HG03159 (cell line): ENCODE results near the gene OR1E1.
"Not testable (repeated sequence)": the region's sequence is repeated elsewhere in the genome, so short reads cannot be mapped to it uniquely, and the experiment has no call there.

ENCODE experiments used
- ATAC-seq: cut with Tn5 transposase; IDR thresholded peaks from one replicate; pipeline ENCODE4 v1.9.1; 2021; ENCODE audit warnings: mild to moderate bottlenecking, moderate library complexity; ENCODE audit not compliant: unreplicated experiment

OR1E1 gene, protein sequence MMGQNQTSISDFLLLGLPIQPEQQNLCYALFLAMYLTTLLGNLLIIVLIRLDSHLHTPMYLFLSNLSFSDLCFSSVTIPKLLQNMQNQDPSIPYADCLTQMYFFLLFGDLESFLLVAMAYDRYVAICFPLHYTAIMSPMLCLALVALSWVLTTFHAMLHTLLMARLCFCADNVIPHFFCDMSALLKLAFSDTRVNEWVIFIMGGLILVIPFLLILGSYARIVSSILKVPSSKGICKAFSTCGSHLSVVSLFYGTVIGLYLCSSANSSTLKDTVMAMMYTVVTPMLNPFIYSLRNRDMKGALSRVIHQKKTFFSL

GRCh38 chr17:3398310-3398709 lies at the start of gene OR1E1:
Gene OR1E1 (minus strand): TSS chr17:3398410. CDS start chr17:3398410, 0 bp downstream.
- no peak for ATAC-seq

- no peak for ATAC-seq
These were observed 49.4 kb upstream of the OR1E1 start for GRCh38 chr17:3447625-3448024.

GRCh38 chr17:3440451-3440850 lies 42.2 kb upstream of the OR1E1 start:
- no peak for ATAC-seq

GRCh38 chr17:3438368-3438767 lies 40.2 kb upstream of the OR1E1 start:
- no peak for ATAC-seq

DNA sequence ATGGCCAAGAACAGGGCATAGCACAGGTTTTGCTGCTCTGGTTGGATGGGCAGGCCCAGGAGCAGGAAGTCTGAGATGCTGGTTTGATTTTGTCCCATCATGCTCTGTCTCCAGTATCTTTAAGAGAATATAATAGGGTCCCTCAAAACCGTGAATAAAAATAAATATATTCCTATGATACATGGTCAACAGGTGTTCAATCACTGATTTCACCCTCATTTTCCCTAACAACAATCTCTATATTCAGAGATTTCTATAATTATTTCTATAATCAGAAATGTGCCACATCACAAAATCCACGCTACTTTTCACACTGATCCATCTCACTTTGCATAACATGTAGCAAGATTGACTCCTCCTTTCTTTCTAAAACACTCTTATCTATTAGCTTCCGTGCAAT lies 35.5 kb upstream of the OR1E1 start, which contains the start of gene OR1E2:
OR1E2 (minus strand) TSS at position 101 of the 400 bp plus-strand sequence; CDS start at position 101, 0 bp downstream.
- no peak for ATAC-seq

DNA sequence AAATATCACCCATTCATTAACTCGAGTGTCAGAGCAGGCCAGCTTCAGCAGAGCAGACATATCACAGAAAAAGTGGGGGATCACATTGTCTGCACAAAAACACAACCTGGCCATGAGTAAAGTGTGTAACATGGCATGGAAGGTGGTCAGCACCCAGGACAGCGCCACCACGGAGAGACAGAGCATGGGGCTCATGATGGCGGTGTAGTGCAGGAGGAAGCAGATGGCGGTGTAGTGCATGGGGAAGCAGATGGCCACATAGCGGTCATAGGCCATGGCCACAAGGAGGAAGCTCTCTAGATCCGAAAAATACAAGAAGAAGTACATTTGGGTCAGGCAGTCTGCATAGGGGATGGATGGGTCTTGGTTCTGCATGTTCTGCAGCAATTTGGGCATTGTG lies 35.0 kb upstream of the OR1E1 start:
- ATAC-seq, result not testable (repeated sequence)

DNA sequence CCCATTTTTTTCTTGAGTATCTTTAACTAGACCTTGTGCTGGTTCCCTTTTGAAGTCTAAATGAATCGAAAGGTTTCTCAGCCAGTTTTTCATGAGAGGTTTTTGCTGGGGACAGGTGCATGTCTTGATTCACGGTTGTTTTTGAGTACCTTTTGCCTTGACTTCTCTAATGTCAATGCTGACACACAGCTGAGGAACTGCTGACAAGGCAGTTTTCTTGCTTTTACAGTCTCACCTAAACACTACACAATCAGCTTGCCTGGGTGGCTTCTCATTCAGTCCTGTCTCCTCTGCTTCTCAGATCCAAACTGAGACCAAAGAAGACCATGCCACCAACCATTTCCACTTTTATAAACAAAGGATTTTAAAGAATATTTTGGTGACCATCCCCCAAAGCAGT lies 20.0 kb upstream of the OR1E1 start:
- no peak for ATAC-seq

- ATAC-seq, result no peak
These were observed 17.4 kb upstream of the OR1E1 start for GRCh38 chr17:3415610-3416009.

DNA sequence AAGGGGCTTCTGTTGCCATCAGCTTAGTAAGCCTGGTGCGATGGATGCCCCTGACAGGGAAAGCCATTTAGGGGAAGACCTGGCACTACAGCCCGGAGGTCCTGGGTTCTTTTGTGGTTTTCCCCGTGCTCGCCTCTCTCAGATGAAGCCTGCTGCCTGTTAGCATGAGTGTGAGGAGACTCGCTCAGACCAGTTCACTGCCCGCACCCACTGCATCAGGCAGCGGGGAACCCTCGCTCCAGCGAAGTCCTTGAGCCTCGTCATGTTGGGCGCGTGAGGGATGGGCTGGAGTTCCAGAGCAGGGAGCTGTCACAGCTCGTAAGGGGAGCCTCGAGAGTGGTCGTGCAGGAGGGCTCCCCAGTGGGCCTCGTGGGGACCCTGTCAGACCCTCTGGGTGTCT lies 14.0 kb upstream of the OR1E1 start:
- not testable (repeated sequence) for ATAC-seq

- no peak for ATAC-seq
These were observed 12.9 kb upstream of the OR1E1 start, which contains the start of gene OR3A3 for GRCh38 chr17:3411070-3411469. Gene OR3A3 (plus strand): TSS chr17:3411370.

DNA sequence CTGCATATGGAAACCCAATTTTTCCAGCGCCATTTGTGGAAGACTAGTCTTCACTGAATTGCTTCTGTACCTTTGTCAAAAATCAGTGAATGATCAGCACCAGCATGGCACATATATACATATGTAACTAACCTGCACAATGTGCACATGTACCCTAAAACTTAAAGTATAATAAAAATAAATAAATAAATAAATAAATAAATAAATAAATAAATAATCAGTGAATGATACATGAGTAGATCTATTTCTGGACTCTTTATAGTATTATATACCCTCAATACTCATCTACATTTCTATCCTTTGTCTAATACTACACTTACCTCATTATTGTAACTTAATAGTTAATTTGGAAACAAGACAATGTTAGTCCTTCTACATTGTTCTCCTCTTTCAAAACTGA lies 5.6 kb upstream of the OR1E1 start:
- ATAC-seq, result not testable (repeated sequence)

GRCh38 chr17:3401786-3402185 lies 3.6 kb upstream of the OR1E1 start:
- ATAC-seq, result no peak

- ATAC-seq, result no peak
These were observed 1.8 kb upstream of the OR1E1 start for GRCh38 chr17:3400055-3400454.

- ATAC-seq, result not testable (repeated sequence)
These were observed 409 bp downstream of the OR1E1 start for GRCh38 chr17:3397801-3398200.

DNA sequence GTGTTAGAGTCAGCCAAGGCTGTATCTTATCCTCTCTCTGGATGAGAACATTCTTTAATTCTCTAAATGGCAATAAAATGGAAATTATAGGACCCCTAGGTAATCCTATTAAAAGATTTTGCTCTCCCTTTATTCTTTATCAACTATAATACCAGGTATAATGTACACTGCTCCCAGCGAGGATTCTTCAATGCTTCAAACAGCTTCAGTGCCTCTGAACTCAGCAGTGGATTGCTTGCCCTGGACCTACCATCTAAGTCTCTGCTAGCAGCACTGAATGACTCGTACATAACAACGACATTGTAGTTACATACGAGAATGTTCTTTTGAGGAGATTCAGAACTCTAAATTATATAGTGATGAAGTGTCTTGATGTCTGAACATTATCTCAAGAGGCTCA lies 8.4 kb downstream of the OR1E1 start:
- ATAC-seq, result no peak

DNA sequence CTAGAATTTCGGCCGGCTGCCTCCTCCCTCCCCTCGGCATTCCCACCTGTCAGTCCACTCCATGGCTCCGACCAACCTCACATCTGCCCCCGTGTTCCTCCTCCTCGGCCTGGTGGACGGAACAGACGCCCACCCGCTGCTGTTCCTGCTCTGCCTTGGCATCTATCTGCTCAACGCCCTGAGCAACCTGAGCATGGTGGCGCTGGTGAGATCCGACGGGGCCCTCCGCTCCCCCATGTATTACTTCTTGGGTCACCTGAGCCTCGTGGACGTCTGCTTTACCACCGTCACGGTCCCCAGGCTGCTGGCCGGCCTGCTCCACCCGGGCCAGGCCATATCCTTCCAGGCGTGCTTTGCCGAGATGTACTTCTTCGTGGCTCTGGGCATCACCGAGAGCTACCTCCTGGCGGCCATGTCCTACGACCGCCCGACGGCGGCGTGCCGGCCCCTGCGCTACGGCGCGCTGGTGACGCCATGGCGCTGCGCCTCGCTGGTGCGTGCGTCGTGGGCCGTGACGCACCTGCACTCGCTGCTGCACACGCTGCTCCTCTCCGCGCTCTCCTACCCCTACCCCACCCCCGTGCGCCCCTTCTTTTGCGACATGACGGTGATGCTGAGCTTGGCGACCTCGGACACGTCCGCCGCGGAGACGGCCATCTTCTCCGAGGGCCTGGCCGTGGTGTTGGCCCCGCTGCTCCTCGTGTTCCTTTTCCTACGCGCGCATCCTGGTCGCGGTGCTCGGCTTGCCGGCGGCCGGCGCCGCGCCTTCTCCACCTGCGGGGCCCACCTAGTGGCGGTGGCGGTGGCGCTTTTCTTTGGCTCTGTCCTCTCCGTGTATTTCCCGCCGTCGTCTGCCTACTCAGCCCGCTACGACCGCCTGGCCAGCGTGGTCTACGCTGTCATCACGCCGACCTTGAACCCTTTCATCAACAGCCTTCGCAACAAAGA lies 12.1 kb downstream of the OR1E1 start, which contains the start of gene OR3A2:
OR3A2 (minus strand) TSS at position 440 of the 948 bp plus-strand sequence.
- ATAC-seq, result no peak

DNA sequence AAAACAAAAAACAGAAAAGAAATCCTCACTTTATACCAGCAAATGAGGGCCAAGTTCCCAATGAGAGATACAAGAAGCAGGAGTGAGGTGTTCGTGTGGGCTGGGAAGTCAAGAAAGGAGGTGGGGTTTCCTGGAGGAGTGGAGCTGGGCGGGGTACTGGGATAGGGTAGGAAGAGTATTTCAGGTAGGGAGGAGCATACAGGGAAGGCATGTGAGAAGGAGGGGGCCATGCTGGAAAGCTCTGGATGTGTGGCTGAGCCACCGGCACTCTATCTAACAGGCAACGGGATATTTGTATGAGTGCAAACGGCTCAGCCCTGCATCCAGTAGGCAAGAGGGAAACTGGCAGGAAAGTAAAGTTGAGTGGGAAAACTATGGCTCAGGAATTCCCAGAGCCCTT lies 16.3 kb downstream of the OR1E1 start:
- ATAC-seq, result no peak

DNA sequence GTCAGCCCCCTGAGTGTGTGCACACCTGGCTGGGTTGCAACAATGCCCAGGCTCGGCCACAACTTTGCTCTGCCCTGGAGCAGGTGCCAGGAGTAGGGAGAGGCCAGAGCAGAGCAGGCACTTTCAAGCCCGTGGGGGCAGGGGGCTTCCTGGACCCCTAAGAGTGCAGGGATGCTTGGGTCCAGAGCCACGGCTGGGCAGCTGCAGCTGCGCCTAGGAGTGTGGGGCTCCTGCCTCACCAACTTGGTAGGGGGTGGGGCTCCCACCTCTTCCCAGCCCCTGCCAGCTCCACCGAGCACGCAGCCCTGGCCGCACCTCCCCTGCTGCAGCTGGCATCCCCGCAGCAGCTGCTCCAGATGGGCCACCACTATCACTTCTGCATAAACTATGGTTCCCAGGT lies 19.9 kb downstream of the OR1E1 start:
- ATAC-seq, result no peak

- ATAC-seq, result not testable (repeated sequence)
These were observed 27.0 kb downstream of the OR1E1 start for GRCh38 chr17:3371167-3371566.
